IMR-90 (cell line): ENCODE results near the gene NMRAL1. TPM values are rescaled to one million over a fixed set of nuclear protein-coding genes. Genes with fewer than 3 reads are reported as not detected.

ENCODE experiments used
- ATAC-seq: fragments of 200-7000 bp; cut with Tn5 transposase; 2 replicates; pipeline ENCODE4 v1.9.1; 2020; ENCODE audit warnings: low read depth, mild to moderate bottlenecking, moderate library complexity
- BruUV-seq: library from RNA; stranded (reverse); fragments of 400-500 nt; replicated peaks from 2 replicates; lab custom pipeline; 2021; lab: Mats Ljungman, UMichigan
- CTCF ChIA-PET: fragments of 300-600 bp; formaldehyde crosslinking; extraction: SDS; loops from one replicate; lab custom pipeline; 2021; ENCODE audit warnings: antibody characterized with exemption; lab: Yijun Ruan, JAX
- POLR2A ChIA-PET: fragments of 300-600 bp; sonication (Branson Sonifier 250); formaldehyde crosslinking; loops from one replicate; lab custom pipeline; 2022; ENCODE audit warnings: antibody characterized with exemption; ENCODE audit not compliant: unreplicated experiment; lab: Charles Lee
- DNase-seq: peaks from one replicate; pipeline ENCODE4 v3.0.0; 2013
- H2AFZ ChIP-seq: replicated peaks from 2 replicates; pipeline ENCODE3; 2013; ENCODE audit warnings: low read length, mild to moderate bottlenecking; ENCODE audit not compliant: poor library complexity
- H2AK5ac ChIP-seq: 2 replicates; pipeline ENCODE4 v1.6.1; 2013; ENCODE audit warnings: low read depth, low read length, inconsistent platforms
- H2AK9ac ChIP-seq: replicated peaks from 2 replicates; pipeline ENCODE3; 2013; ENCODE audit warnings: mild to moderate bottlenecking, low read depth, low read length, moderate library complexity; ENCODE audit not compliant: poor library complexity
- H2BK120ac ChIP-seq: 2 replicates; pipeline ENCODE4 v1.6.1; 2013; ENCODE audit warnings: low read depth, low read length, inconsistent platforms
- H2BK15ac ChIP-seq: 3 replicates; pipeline ENCODE4 v1.6.1; 2013; ENCODE audit warnings: low read depth, low read length, inconsistent platforms
- H2BK20ac ChIP-seq: 2 replicates; pipeline ENCODE4 v1.6.1; 2013; ENCODE audit warnings: low read depth, mild to moderate bottlenecking, inconsistent platforms, low read length, moderate library complexity
- H2BK5ac ChIP-seq: 2 replicates; pipeline ENCODE4 v1.6.1; 2013; ENCODE audit warnings: mild to moderate bottlenecking, low read depth, low read length, inconsistent platforms; ENCODE audit not compliant: poor library complexity, severe bottlenecking
- H3K14ac ChIP-seq: replicated peaks from 2 replicates; pipeline ENCODE4 v1.6.1; 2013; ENCODE audit warnings: low read depth, low read length, inconsistent platforms
- H3K18ac ChIP-seq: 2 replicates; pipeline ENCODE4 v1.6.1; 2013; ENCODE audit warnings: low read depth, low read length, control low read depth
- H3K23ac ChIP-seq: 2 replicates; pipeline ENCODE4 v1.6.1; 2013; ENCODE audit warnings: low read depth, low read length, inconsistent platforms
- H3K27ac ChIP-seq: 2 replicates; pipeline ENCODE4 v1.5.1; 2013; ENCODE audit warnings: mild to moderate bottlenecking, control low read depth, low read length; ENCODE audit not compliant: insufficient read depth
- H3K27me3 ChIP-seq: 2 replicates; pipeline ENCODE4 v1.6.1; 2013; ENCODE audit warnings: low read length; ENCODE audit not compliant: control insufficient read depth, insufficient read depth
- H3K36me3 ChIP-seq: 2 replicates; pipeline ENCODE4 v1.6.1; 2013; ENCODE audit warnings: low read length, mixed read lengths; ENCODE audit not compliant: control insufficient read depth, insufficient read depth
- H3K4ac ChIP-seq: 2 replicates; pipeline ENCODE4 v1.6.1; 2013; ENCODE audit warnings: low read depth, low read length, inconsistent platforms
- H3K4me1 ChIP-seq: 2 replicates; pipeline ENCODE4 v1.6.1; 2013; ENCODE audit warnings: low read length, mixed read lengths; ENCODE audit not compliant: control insufficient read depth, insufficient read depth
- H3K4me2 ChIP-seq: 2 replicates; pipeline ENCODE4 v1.6.1; 2013; ENCODE audit warnings: low read depth, mild to moderate bottlenecking, control low read depth, low read length, moderate library complexity
- H3K4me3 ChIP-seq: 2 replicates; pipeline ENCODE4 v1.5.1; 2013; ENCODE audit warnings: low read depth, mild to moderate bottlenecking, control low read depth, low read length, moderate library complexity; ENCODE audit not compliant: insufficient read depth
- H3K56ac ChIP-seq: 2 replicates; pipeline ENCODE4 v1.6.1; 2013; ENCODE audit warnings: low read length, inconsistent platforms; ENCODE audit not compliant: insufficient read depth; ENCODE audit errors: extremely low read depth
- H3K79me1 ChIP-seq, 2 experiments: 2 replicates each; pipeline ENCODE4 v1.6.1; 2013; ENCODE audit warnings: low read length in 2 of 2, inconsistent platforms in 1 of 2, low read depth in 1 of 2
- H3K9ac ChIP-seq: 2 replicates; pipeline ENCODE4 v1.6.1; 2013; ENCODE audit warnings: low read depth, low read length, control low read depth
- H3K9me1 ChIP-seq: 2 replicates; pipeline ENCODE4 v1.6.1; 2013; ENCODE audit warnings: low read length, inconsistent platforms; ENCODE audit not compliant: insufficient read depth
- H3K9me3 ChIP-seq: 2 replicates; pipeline ENCODE4 v1.6.1; 2013; ENCODE audit warnings: low read length; ENCODE audit not compliant: control insufficient read depth, insufficient read depth
- H4K20me1 ChIP-seq: 2 replicates; pipeline ENCODE4 v1.6.1; 2013; ENCODE audit warnings: low read length, inconsistent platforms; ENCODE audit not compliant: insufficient read depth
- H4K5ac ChIP-seq: 2 replicates; pipeline ENCODE4 v1.6.1; 2013; ENCODE audit warnings: mild to moderate bottlenecking, low read depth, low read length, control low read depth
- H4K8ac ChIP-seq, 2 experiments: 2 replicates each; pipeline ENCODE4 v1.6.1; 2013; ENCODE audit warnings: low read depth in 2 of 2, low read length in 2 of 2, control low read depth in 1 of 2, inconsistent platforms in 1 of 2
- H4K91ac ChIP-seq: 2 replicates; pipeline ENCODE4 v1.6.1; 2013; ENCODE audit warnings: low read depth, low read length, inconsistent platforms; ENCODE audit not compliant: insufficient read depth
- BHLHE40 ChIP-seq: fragments of 150-350 bp; IDR thresholded peaks from 2 replicates; pipeline ENCODE4 v1.6.1; 2016; ENCODE audit warnings: mild to moderate bottlenecking, low read depth, low read length
- CEBPB ChIP-seq: IDR thresholded peaks from 2 replicates; pipeline ENCODE4 v1.6.1; 2012; ENCODE audit warnings: low read depth, low read length, improper control_type of control experiment
- CHD1 ChIP-seq: IDR thresholded peaks from 2 replicates; pipeline ENCODE4 v1.6.1; 2012; ENCODE audit warnings: low read depth, low read length, improper control_type of control experiment
- FOS ChIP-seq: fragments of 150-350 bp; IDR thresholded peaks from 2 replicates; pipeline ENCODE4 v1.6.1; 2016; ENCODE audit warnings: low read depth, low read length
- MAFK ChIP-seq: IDR thresholded peaks from 2 replicates; pipeline ENCODE4 v1.6.1; 2012; ENCODE audit warnings: low read depth, low read length, improper control_type of control experiment
- MXI1 ChIP-seq: IDR thresholded peaks from 2 replicates; pipeline ENCODE4 v1.6.1; 2012; ENCODE audit warnings: low read depth, mild to moderate bottlenecking, low read length, moderate library complexity, borderline replicate concordance
- POLR2A ChIP-seq: IDR thresholded peaks from 2 replicates; pipeline ENCODE4 v1.6.1; 2012; ENCODE audit warnings: mild to moderate bottlenecking, low read depth, low read length
- RCOR1 ChIP-seq: IDR thresholded peaks from 2 replicates; pipeline ENCODE4 v1.6.1; 2012; ENCODE audit warnings: mild to moderate bottlenecking, low read length, improper control_type of control experiment; ENCODE audit not compliant: insufficient replicate concordance
- RFX5 ChIP-seq: IDR thresholded peaks from 2 replicates; pipeline ENCODE4 v1.8.0; 2012; ENCODE audit warnings: low read depth, mild to moderate bottlenecking, low read length, moderate library complexity
- SMC3 ChIP-seq: fragments of 150-350 bp; IDR thresholded peaks from 2 replicates; pipeline ENCODE4 v1.6.1; 2016; ENCODE audit warnings: low read depth, mild to moderate bottlenecking, antibody characterized with exemption, low read length, moderate library complexity
- WGBS, 2 experiments: methylation state at CpG; one replicate each; pipeline versions ENCODE4 v1.1.5 to v1.1.7; 2013; ENCODE audit warnings: missing lambda C conversion rate in 2 of 2; ENCODE audit not compliant: insufficient read length in 1 of 2; ENCODE audit errors: extremely low coverage in 2 of 2; 5-methylcytosine and 5-hydroxymethylcytosine counted together
- dilution Hi-C: fragments of 300-500 bp; cut with HindIII; formaldehyde crosslinking; loops from one replicate; pipeline ENCODE4 v1.14.3; 2018; ENCODE audit warnings: low sequenced_read_pairs; ENCODE audit not compliant: unreplicated experiment
- in situ Hi-C: fragments of 300-500 bp; cut with MboI; formaldehyde crosslinking; loops from 3 replicates; pipeline ENCODE4 v1.14.3; 2019; ENCODE audit warnings: low sequenced_read_pairs, inconsistent platforms, mixed read lengths
- intact Hi-C: fragments of 100-400 bp; cut with micrococcal nuclease; formaldehyde crosslinking; loops from 2 replicates; pipeline ENCODE4 v1.10.0; 2022
- polyA plus RNA-seq, 3 experiments: library from polyadenylated mRNA; depleted of rRNA; stranded (reverse); fragments of >200 nt; gene quantifications; 2 replicates each; pipeline ENCODE4 v1.2.3, GENCODE V29; 2012; ENCODE audit warnings: low replicate concordance in 1 of 3
- total RNA-seq: library from RNA; depleted of rRNA; stranded (reverse); fragments of >200 nt; gene quantifications from 2 replicates; pipeline ENCODE4 v1.2.3, GENCODE V29; 2012
- TF ChIP-seq, protein P1 (sequence below): conservative IDR thresholded peaks from 2 replicates; pipeline ENCODE4 v1.5.1; 2012; ENCODE audit warnings: mild to moderate bottlenecking, low read depth, low read length, improper control_type of control experiment
- TF ChIP-seq, protein P2 (sequence below): fragments of 150-350 bp; IDR thresholded peaks from 2 replicates; pipeline ENCODE4 v1.6.1; 2017; ENCODE audit warnings: mild to moderate bottlenecking, antibody characterized with exemption, low read length, low read depth
- TF ChIP-seq, protein P3 (sequence below): fragments of 150-350 bp; IDR thresholded peaks from 2 replicates; pipeline ENCODE4 v1.6.1; 2016; ENCODE audit warnings: low read depth, mild to moderate bottlenecking, low read length, moderate library complexity, borderline replicate concordance

Gene NMRAL1
- total and polyA plus RNA-seq, 2 of the 4 experiments (the other 2 are of a cell fraction), result 48.6 to 67.6 TPM

DNA sequence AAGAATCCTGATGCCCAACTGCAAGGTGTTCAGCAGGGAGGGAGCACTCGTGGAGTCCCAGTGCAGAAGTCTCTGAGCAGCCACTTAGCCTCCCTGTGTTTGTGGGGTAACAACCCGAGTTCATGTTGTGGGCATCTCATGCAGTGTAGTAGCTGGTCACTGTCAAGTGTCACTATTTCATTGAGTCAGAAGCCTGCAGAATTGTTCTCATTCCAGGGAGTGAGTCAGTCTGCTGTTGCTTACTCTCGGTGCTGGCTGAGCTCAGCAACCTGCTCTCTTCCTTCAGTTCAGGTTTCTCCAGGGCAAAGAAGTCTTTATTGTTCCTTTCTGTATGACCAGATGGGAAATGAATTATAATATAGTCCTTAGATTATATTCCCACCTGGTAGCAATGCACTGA lies 25.8 kb upstream of the NMRAL1 start:
- TF ChIP-seq, protein P1, sequence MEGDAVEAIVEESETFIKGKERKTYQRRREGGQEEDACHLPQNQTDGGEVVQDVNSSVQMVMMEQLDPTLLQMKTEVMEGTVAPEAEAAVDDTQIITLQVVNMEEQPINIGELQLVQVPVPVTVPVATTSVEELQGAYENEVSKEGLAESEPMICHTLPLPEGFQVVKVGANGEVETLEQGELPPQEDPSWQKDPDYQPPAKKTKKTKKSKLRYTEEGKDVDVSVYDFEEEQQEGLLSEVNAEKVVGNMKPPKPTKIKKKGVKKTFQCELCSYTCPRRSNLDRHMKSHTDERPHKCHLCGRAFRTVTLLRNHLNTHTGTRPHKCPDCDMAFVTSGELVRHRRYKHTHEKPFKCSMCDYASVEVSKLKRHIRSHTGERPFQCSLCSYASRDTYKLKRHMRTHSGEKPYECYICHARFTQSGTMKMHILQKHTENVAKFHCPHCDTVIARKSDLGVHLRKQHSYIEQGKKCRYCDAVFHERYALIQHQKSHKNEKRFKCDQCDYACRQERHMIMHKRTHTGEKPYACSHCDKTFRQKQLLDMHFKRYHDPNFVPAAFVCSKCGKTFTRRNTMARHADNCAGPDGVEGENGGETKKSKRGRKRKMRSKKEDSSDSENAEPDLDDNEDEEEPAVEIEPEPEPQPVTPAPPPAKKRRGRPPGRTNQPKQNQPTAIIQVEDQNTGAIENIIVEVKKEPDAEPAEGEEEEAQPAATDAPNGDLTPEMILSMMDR, result no peak
- TF ChIP-seq, protein P2, sequence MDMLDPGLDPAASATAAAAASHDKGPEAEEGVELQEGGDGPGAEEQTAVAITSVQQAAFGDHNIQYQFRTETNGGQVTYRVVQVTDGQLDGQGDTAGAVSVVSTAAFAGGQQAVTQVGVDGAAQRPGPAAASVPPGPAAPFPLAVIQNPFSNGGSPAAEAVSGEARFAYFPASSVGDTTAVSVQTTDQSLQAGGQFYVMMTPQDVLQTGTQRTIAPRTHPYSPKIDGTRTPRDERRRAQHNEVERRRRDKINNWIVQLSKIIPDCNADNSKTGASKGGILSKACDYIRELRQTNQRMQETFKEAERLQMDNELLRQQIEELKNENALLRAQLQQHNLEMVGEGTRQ, result no peak
- peak; percentile 69 for TF ChIP-seq RCOR1
- peak; percentile 89 for TF ChIP-seq FOS
- no peak for TF ChIP-seq SMC3
- TF ChIP-seq, protein P3, sequence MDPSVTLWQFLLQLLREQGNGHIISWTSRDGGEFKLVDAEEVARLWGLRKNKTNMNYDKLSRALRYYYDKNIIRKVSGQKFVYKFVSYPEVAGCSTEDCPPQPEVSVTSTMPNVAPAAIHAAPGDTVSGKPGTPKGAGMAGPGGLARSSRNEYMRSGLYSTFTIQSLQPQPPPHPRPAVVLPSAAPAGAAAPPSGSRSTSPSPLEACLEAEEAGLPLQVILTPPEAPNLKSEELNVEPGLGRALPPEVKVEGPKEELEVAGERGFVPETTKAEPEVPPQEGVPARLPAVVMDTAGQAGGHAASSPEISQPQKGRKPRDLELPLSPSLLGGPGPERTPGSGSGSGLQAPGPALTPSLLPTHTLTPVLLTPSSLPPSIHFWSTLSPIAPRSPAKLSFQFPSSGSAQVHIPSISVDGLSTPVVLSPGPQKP, result no peak
- no peak for TF ChIP-seq RFX5
- peak; percentile 56 for TF ChIP-seq CEBPB
- TF ChIP-seq POLR2A, result no peak
- peak; percentile 69 for TF ChIP-seq MAFK
- no peak for TF ChIP-seq CHD1
- peak; percentile 46; the same call in 1 of the 2 replicates for TF ChIP-seq BHLHE40
- peak; percentile 69 for TF ChIP-seq MXI1
- Histone ChIP-seq H2AK5ac (peak overlapping the region; percentile 15), H3K27me3 (no peaks in the 10 kb centered on the region), H2BK120ac (peak overlapping the region; percentile 84), H3K56ac (peak overlapping the region; percentile 68; the same call in 1 of the 2 replicates), H2BK20ac (peak overlapping the region; percentile 88), H3K79me1 (peaks cover 34 to 88% of the 10 kb centered on the region in 2 experiments), H2AK9ac (peak overlapping the region; percentile 33), H4K8ac (peak overlapping the region in 1 of 2 experiments; percentile 54; a peak in 2 of 4 replicates), H2BK5ac (peak overlapping the region; percentile 87), H2BK15ac (peak overlapping the region; percentile 50; the same call in 1 of the 3 replicates), H4K20me1 (peaks cover 14% of the 10 kb centered on the region), H3K9me1 (peaks cover 35% of the 10 kb centered on the region), H4K91ac (peak overlapping the region; percentile 78), H3K23ac (peak overlapping the region; percentile 69; the same call in 1 of the 2 replicates), H4K5ac (peak overlapping the region; percentile 27; the same call in 1 of the 2 replicates), H2AFZ (peak overlapping the region; percentile 38), H3K9me3 (no peaks in the 10 kb centered on the region), H3K4me1 (peaks cover 25% of the 10 kb centered on the region), H3K4me2 (peak overlapping the region; percentile 66), H3K9ac (no peak overlapping the region), H3K27ac (peak overlapping the region; percentile 43; the same call in 1 of the 2 replicates), H3K4ac (peak overlapping the region; percentile 73), H3K14ac (peak overlapping the region; percentile 73), H3K4me3 (no peak overlapping the region), H3K36me3 (no peaks in the 10 kb centered on the region; the same call in 1 of the 2 replicates), H3K18ac (peak overlapping the region; percentile 46; the same call in 1 of the 2 replicates)
- dilution Hi-C loops (no loop called here), intact Hi-C loops (no loop called here), in situ Hi-C loops (loop anchor here (25.0 kb wide), 1 partner anchor 462 kb away; the partner anchor contains the start of gene SEC14L5)
- ATAC-seq (peak; percentile 87), DNase-seq (peak; percentile 88)
- ChIA-PET POLR2A (interaction anchor here (1.6 kb wide), 1 partner anchor 10 kb away, joined by 4 read pairs; no protein-coding TSS in a partner anchor), CTCF (interaction anchor here (0.6 to 1.7 kb wide), 4 partner anchors 22 to 183 kb away, joined by 3 to 5 read pairs (median 4); no protein-coding TSS in a partner anchor)
- WGBS, 2 experiments, result 25% methylated on average over 2 of the region's 3 CpGs; no CpG with 5 or more reads in 1 of the 2 experiments
- BruUV-seq, result no TSS peak
